Stimulated activated CD4-positive, alpha-beta T cell treated with anti-CD3 and anti-CD28 coated beads, Interleukin-12 subunit alpha, Interleukin-12 subunit beta, amount 100 ng/mL, for 48 hours (primary cell): ENCODE results near the gene MED16.
"Not testable (repeated sequence)": the region's sequence is repeated elsewhere in the genome, so short reads cannot be mapped to it uniquely, and the experiment has no call there.

Experiments
- DNase-seq, 3 donors: peaks; one replicate each; pipeline ENCODE4 v3.0.0-alpha.2; 2020; ENCODE audit warnings: low read depth in 2 of 3, low spot score in 1 of 3

MED16 gene

DNA sequence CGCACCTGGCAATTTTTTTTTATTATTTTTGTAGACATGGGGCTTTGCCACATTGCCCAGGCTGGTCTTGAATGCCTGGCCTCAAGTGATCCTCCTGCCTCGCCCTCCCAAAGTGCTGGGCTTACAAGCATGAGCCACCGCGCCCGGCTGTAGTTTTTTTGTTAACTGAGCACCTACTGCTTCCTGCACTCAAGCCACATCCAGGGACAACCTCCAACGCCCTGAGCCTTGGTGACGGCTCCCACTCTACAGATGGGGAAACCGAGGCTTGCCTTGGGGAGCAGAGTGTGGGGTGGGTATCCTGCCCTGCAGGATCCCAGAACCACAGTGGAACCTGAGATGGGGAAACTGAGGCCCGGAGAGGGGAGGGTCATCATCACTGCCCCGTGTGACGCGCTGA, 37.8 kb downstream of the MED16 start:
- no peak for DNase-seq

GRCh38 chr19:854549-854948, 38.4 kb downstream of the MED16 start:
- DNase-seq = no peak

- DNase-seq = not testable (repeated sequence)
Observed at GRCh38 chr19:853614-854220, 39.3 kb downstream of the MED16 start.

DNA sequence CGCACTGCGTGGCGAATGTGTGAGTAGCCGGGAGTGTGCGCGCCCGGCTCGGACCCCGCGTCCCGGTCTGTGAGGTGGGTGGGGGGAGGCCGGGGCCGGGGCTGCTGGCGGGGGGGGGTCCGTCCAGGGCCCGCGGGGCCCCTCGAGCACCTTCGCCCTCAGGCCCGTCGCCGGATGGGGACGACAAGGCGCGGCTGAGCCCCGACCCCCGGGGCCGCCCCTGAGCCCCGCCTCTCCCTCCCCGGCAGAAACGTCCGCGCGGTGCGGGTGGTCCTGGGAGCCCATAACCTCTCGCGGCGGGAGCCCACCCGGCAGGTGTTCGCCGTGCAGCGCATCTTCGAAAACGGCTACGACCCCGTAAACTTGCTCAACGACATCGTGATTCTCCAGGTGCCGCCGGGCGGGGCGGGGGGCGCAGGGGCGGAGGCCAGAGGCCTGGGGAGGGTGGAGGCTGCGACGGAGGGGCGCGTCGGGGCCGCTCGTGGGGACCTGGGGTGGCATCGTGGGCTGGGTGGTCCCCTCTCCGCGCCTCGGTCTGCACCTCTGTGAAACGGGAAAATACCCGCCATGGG, 39.9 kb downstream of the MED16 start:
- no peak for DNase-seq

DNA sequence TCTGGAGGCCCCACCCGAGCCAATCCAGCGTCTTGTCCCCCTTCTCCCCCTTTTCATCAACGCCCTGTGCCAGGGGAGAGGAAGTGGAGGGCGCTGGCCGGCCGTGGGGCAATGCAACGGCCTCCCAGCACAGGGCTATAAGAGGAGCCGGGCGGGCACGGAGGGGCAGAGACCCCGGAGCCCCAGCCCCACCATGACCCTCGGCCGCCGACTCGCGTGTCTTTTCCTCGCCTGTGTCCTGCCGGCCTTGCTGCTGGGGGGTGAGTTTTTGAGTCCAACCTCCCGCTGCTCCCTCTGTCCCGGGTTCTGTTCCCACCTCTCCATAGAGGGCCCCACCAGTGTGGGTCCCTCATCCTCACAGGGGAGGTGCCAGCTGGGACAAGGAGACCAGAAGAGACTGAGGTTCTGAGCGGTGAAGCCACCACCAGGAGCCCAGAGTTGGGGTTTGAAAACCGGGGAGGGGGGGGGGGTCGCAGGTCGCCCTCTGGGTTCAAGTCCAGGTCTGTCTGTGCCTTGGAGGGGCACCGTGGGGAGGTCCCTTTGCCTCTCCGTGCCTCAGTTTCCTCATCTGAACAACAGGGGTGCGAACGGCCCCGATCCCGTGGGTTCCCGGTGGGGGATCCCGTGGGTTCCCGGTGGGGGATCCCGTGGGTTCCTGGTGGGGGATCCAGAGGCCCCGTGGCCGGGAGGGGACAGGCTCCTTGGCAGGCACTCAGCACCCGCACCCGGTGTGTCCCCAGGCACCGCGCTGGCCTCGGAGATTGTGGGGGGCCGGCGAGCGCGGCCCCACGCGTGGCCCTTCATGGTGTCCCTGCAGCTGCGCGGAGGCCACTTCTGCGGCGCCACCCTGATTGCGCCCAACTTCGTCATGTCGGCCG, 40.6 kb downstream of the MED16 start, which contains the start of gene ELANE:
TSS of gene ELANE (plus strand) at position 168 of the 878 bp plus-strand sequence. CDS start at position 194, 26 bp downstream.
- DNase-seq = no peak

GRCh38 chr19:850979-851335, 42.0 kb downstream of the MED16 start:
- DNase-seq = no peak

- DNase-seq = no peak
Observed at GRCh38 chr19:850221-850978, 42.6 kb downstream of the MED16 start.

GRCh38 chr19:849195-849594, 43.8 kb downstream of the MED16 start:
- DNase-seq = not testable (repeated sequence)

GRCh38 chr19:848386-848921, 44.5 kb downstream of the MED16 start:
- DNase-seq = no peak

GRCh38 chr19:845707-846521, 47.1 kb downstream of the MED16 start:
- DNase-seq = no peak

DNA sequence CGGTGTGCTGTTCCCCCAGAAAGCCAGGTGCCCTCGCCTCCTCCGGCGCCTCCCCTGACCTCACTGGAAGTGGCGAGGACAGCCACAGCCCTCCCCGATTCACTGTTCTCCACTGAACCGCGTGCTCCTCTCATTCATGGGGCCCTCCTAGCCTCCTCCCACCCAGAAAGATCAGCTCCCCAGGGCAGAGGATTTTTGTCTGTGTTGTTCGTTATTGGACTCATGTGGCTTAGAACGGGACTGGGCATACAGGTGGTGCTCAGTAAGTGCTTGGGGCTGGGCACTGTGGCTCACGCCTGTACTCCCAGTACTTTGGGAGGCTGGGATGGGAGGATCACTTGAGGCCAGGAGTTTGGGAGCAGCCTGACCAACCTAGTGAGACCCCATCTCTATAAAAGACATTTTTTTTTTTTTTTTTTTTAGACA, 48.4 kb downstream of the MED16 start:
- DNase-seq = no peak

DNA sequence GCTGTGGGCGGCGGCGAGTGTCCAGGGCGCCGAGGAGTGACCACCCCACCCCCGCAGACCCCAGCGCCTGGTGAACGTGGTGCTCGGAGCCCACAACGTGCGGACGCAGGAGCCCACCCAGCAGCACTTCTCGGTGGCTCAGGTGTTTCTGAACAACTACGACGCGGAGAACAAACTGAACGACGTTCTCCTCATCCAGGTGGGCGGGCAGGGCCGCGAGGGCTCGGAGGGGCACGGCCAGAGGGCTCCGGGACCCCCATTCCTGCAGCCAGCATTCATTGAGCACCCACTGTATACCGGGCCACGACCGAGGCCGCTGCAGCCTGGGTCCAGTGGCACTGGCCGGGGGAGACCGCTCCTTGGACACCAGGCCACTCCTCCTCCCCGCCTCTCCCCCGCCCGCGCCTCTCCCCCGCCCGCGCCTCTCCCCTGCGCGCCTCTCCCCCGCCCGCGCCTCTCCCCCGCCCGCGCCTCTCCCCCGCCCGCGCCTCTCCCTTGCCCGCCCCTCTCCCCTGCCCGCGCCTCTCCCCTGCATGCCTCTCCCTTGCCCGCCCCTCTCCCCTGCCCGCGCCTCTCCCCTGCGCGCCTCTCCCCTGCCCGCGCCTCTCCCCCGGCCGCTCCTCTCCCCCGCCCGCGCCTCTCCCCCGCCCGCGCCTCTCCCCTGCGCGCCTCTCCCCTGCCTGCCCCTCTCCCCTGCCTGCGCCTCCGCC, 49.0 kb downstream of the MED16 start:
- DNase-seq = no peak

GRCh38 chr19:843180-843835, 49.7 kb downstream of the MED16 start:
- DNase-seq = no peak

DNA sequence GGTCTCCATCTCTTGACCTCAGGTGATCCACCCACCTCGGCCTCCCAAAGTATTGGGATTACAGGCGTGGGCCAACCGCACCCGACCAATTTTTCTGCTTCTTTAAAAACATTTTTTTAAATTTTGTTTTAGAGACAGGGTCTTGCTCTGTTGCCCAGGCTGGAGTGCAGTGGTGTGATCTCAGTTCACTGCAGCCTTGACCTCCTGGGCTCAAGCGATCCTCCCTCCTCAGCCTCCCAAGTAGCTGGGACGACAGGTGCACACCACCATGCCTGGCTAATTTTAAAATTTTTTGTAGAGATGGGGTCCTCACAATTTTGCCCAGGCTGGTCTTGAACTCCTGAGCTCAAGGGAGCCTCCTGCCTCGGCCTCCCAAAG, 50.2 kb downstream of the MED16 start:
- DNase-seq = not testable (repeated sequence)

GRCh38 chr19:840519-841206, 52.3 kb downstream of the MED16 start, which contains the start of gene PRTN3:
TSS of gene PRTN3 (plus strand) at chr19:840999. CDS start at chr19:841009, 10 bp downstream.
- DNase-seq = no peak

DNA sequence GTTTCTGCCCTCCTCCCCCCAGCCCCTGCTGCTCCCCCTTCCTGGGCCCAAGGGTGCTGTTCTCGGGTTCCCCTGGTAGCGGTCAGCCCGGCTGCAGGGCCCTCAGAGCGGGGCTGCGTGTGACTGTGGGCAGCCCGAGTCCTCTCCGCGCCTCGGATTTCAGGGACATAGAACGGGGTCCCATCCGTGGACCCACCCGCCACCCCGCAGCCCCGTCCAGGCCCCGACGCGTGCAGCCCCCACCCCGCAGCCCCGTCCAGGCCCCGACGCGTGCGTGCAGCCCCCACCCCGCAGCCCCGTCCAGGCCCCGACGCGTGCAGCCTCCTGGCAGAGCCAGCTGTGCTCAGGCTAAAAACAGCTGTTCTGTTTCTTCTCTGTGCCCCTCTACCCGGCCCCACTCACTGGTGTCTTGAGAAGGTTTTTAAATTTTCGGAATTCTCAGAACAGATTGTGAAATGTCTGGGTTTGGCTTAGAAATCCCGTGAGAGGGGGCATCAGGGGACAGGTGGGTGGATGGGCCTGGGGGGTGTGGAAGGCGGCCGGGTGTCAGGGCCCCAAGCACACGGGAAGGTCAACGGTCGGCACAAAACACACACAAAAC, 57.7 kb downstream of the MED16 start:
- DNase-seq = no peak

- DNase-seq = no peak
Observed at GRCh38 chr19:834216-834615, 58.8 kb downstream of the MED16 start.
